Measurements from ENCODE around the gene EPAS1.

DNA sequence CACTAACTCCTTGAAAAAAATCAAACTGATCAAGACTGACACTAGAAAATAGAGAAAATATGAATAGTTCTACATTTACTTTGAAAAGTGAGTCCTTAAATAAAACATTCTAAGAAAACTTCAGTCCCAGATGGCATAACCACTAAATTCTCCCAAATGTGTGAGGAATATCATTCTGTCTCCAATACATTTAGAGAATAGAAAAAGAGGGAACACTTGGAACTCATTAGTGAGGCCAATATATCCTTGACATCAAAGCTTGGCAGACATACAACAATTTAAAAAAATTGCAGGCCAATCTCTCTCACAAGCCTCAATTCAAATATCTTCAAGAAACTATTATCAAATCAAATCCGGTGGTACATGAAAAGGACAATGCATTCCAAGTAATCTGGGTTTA is 102.8 kb downstream of the EPAS1 start:
- TF ChIP-seq, protein P1, sequence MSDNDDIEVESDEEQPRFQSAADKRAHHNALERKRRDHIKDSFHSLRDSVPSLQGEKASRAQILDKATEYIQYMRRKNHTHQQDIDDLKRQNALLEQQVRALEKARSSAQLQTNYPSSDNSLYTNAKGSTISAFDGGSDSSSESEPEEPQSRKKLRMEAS (IDR thresholded peaks at IDR 0.05), result no peak
- TF ChIP-seq, protein P2, sequence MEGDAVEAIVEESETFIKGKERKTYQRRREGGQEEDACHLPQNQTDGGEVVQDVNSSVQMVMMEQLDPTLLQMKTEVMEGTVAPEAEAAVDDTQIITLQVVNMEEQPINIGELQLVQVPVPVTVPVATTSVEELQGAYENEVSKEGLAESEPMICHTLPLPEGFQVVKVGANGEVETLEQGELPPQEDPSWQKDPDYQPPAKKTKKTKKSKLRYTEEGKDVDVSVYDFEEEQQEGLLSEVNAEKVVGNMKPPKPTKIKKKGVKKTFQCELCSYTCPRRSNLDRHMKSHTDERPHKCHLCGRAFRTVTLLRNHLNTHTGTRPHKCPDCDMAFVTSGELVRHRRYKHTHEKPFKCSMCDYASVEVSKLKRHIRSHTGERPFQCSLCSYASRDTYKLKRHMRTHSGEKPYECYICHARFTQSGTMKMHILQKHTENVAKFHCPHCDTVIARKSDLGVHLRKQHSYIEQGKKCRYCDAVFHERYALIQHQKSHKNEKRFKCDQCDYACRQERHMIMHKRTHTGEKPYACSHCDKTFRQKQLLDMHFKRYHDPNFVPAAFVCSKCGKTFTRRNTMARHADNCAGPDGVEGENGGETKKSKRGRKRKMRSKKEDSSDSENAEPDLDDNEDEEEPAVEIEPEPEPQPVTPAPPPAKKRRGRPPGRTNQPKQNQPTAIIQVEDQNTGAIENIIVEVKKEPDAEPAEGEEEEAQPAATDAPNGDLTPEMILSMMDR (IDR thresholded peaks at IDR 0.05; ENCODE audit: low read depth, low read length, missing input control), result no peak
- TF ChIP-seq, protein P3, sequence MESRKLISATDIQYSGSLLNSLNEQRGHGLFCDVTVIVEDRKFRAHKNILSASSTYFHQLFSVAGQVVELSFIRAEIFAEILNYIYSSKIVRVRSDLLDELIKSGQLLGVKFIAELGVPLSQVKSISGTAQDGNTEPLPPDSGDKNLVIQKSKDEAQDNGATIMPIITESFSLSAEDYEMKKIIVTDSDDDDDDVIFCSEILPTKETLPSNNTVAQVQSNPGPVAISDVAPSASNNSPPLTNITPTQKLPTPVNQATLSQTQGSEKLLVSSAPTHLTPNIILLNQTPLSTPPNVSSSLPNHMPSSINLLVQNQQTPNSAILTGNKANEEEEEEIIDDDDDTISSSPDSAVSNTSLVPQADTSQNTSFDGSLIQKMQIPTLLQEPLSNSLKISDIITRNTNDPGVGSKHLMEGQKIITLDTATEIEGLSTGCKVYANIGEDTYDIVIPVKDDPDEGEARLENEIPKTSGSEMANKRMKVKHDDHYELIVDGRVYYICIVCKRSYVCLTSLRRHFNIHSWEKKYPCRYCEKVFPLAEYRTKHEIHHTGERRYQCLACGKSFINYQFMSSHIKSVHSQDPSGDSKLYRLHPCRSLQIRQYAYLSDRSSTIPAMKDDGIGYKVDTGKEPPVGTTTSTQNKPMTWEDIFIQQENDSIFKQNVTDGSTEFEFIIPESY (IDR thresholded peaks at IDR 0.05), result no peak
- TF ChIP-seq NR2F2 (IDR thresholded peaks at IDR 0.05), result no peak
- TF ChIP-seq FOXA1 (IDR thresholded peaks at IDR 0.05), result no peak
- TF ChIP-seq, protein P4, sequence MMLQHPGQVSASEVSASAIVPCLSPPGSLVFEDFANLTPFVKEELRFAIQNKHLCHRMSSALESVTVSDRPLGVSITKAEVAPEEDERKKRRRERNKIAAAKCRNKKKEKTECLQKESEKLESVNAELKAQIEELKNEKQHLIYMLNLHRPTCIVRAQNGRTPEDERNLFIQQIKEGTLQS (IDR thresholded peaks at IDR 0.05), result no peak
- no peak for TF ChIP-seq HNF4A (conservative IDR thresholded peaks at IDR 0.05)
- no peak for TF ChIP-seq TAF1 (conservative IDR thresholded peaks at IDR 0.05)

Data from liver (tissue), 3 donors.